ENCODE results near the gene GZMM. TPM values are rescaled to one million over a fixed set of nuclear protein-coding genes. Genes with fewer than 3 reads are reported as not detected.

The GZMM gene
- polyA plus RNA-seq, 3 donors, result 0.32 to 1.4 (median 0.48) TPM

- no peaks in the 10 kb centered on the region for H3K27me3 ChIP-seq (ENCODE audit: control insufficient read depth in 2 of 2, insufficient read depth in 2 of 2, low read length in 2 of 2)
- H2AFZ ChIP-seq (ENCODE audit: insufficient read depth, low read depth, low read length, poor library complexity, severe bottlenecking), result peak overlapping the region; percentile 35
- H3K27ac ChIP-seq (ENCODE audit: low read depth in 1 of 2, low read length in 2 of 2), result peak overlapping the region; percentile 64 to 90
- no peaks in the 10 kb centered on the region for H3K9me3 ChIP-seq (replicated peaks in 1 of 2; ENCODE audit: control insufficient read depth in 1 of 2, insufficient read depth in 1 of 2, low read length in 2 of 2)
- intact Hi-C loops (cut with micrococcal nuclease), result loop anchor here (2.0 to 10.0 kb wide), 3 partner anchors 38 to 102 kb away; partner anchors contain the start of genes BSG (in 1 of the 2), FGF22 (in 1 of the 2) and POLRMT (in 1 of the 2)
- Mint-ChIP-seq H3K4me1 (peaks cover 23% of the 10 kb centered on the region), H3K27me3 (ENCODE audit: low read depth in 3 of 3) (peaks cover 0 to 2% (median 1%) of the 10 kb centered on the region in 3 donors), H3K27ac (peak overlapping the region; percentile 89 to 98 (median 96)), H3K9me3 (peaks cover 0 to 6% (median 3%) of the 10 kb centered on the region in 7 donors), H3K4me3 (peak overlapping the region; percentile 88 to 92), H3K36me3 (peaks cover 9 to 23% of the 10 kb centered on the region in 2 donors)
- peak overlapping the region; percentile 91 for H3K4me2 ChIP-seq (replicated peaks; ENCODE audit: extremely low read depth, low read length, poor library complexity, severe bottlenecking)
- peak; percentile 62 for TF ChIP-seq CTCF (IDR thresholded peaks at IDR 0.05)
- peak overlapping the region; percentile 82 to 93 (median 91) for H3K4me3 ChIP-seq (replicated peaks in 1 of 3; ENCODE audit: low read depth in 2 of 3, low read length in 3 of 3)
- under 1% methylated on average over 42 of the region's 47 CpGs for WGBS (ENCODE audit: insufficient coverage)
- peak; percentile 64 to 92 (median 72) for DNase-seq
- H3K4me1 ChIP-seq (ENCODE audit: control insufficient read depth in 1 of 2, insufficient read depth in 2 of 2, low read length in 2 of 2), result peaks cover 24 to 27% of the 10 kb centered on the region in 2 donors
- peaks cover 19 to 26% of the 10 kb centered on the region in 2 donors for H3K36me3 ChIP-seq (replicated peaks in 1 of 2; ENCODE audit: control insufficient read depth in 1 of 2, insufficient read depth in 2 of 2, low read length in 2 of 2)
- peak overlapping the region; percentile 90 for H3K9ac ChIP-seq (ENCODE audit: insufficient read depth, low read length, poor library complexity, severe bottlenecking)
- H3K79me2 ChIP-seq (ENCODE audit: insufficient read depth, low read length), result peaks cover 41% of the 10 kb centered on the region
- H4K20me1 ChIP-seq (ENCODE audit: insufficient read depth, low read length), result peaks cover 54% of the 10 kb centered on the region
Observed at GRCh38 chr19:532561-533363, 11.1 kb upstream of the GZMM start.

- peak overlapping the region; percentile 66 to 98 (median 95) for H3K27ac Mint-ChIP-seq
- TF ChIP-seq CTCF (IDR thresholded peaks at IDR 0.05), result no peak
- no peaks in the 10 kb centered on the region for H3K9me3 ChIP-seq (replicated peaks in 1 of 2; ENCODE audit: control insufficient read depth in 1 of 2, insufficient read depth in 1 of 2, low read length in 2 of 2)
- H3K4me2 ChIP-seq (replicated peaks; ENCODE audit: extremely low read depth, low read length, poor library complexity, severe bottlenecking), result peak overlapping the region; percentile 91
- H3K4me1 Mint-ChIP-seq, result peaks cover 21% of the 10 kb centered on the region
- DNase-seq, result no peak
- H3K4me3 ChIP-seq (replicated peaks in 1 of 3; ENCODE audit: low read depth in 2 of 3, low read length in 3 of 3), result peak overlapping the region; percentile 82 to 93 (median 91)
- H3K36me3 Mint-ChIP-seq, result peaks cover 17 to 30% of the 10 kb centered on the region in 2 donors
- H3K36me3 ChIP-seq (replicated peaks in 1 of 2; ENCODE audit: control insufficient read depth in 1 of 2, insufficient read depth in 2 of 2, low read length in 2 of 2), result peaks cover 26 to 33% of the 10 kb centered on the region in 2 donors
- H3K9ac ChIP-seq (ENCODE audit: insufficient read depth, low read length, poor library complexity, severe bottlenecking), result peak overlapping the region; percentile 90
- H4K20me1 ChIP-seq (ENCODE audit: insufficient read depth, low read length), result peaks cover 61% of the 10 kb centered on the region
- H3K27me3 Mint-ChIP-seq (ENCODE audit: low read depth in 3 of 3), result peaks cover 0 to 2% (median 1%) of the 10 kb centered on the region in 3 donors
- H3K27ac ChIP-seq (ENCODE audit: low read depth in 1 of 2, low read length in 2 of 2), result peak overlapping the region; percentile 64 to 90
- whole genome bisulfite sequencing (ENCODE audit: insufficient coverage), result 59% methylated on average over 23 of the region's 25 CpGs
- H3K79me2 ChIP-seq (ENCODE audit: insufficient read depth, low read length), result peaks cover 41% of the 10 kb centered on the region
- H3K27me3 ChIP-seq (ENCODE audit: control insufficient read depth in 2 of 2, insufficient read depth in 2 of 2, low read length in 2 of 2), result no peaks in the 10 kb centered on the region
- peak overlapping the region; percentile 88 to 92 for H3K4me3 Mint-ChIP-seq
- peaks cover 24 to 27% of the 10 kb centered on the region in 2 donors for H3K4me1 ChIP-seq (ENCODE audit: control insufficient read depth in 1 of 2, insufficient read depth in 2 of 2, low read length in 2 of 2)
- intact Hi-C loops (cut with micrococcal nuclease), result loop anchor here (2.0 to 10.0 kb wide), 3 partner anchors 37 to 101 kb away; partner anchors contain the start of genes BSG (in 1 of the 2), FGF22 (in 1 of the 2) and POLRMT (in 1 of the 2)
- H3K9me3 Mint-ChIP-seq, result peaks cover 0 to 3% (median under 1%) of the 10 kb centered on the region in 7 donors
- peak overlapping the region; percentile 35 for H2AFZ ChIP-seq (ENCODE audit: insufficient read depth, low read depth, low read length, poor library complexity, severe bottlenecking)
Observed at GRCh38 chr19:533364-534058, 10.3 kb upstream of the GZMM start.
